Measurements from ENCODE around the gene FNDC1. TPM values are rescaled to one million over a fixed set of nuclear protein-coding genes. Genes with fewer than 3 reads are reported as not detected.

The FNDC1 gene
- total RNA-seq, 2 donors from 2014 or later = 0.09 to 0.51 TPM

- no peak for DNase-seq (ENCODE audit: low spot score)
- Histone ChIP-seq H3K27me3 (replicated peaks; ENCODE audit: insufficient read depth) (no peaks in the 10 kb centered on the region), H3K4me1 (replicated peaks) (no peaks in the 10 kb centered on the region), H3K36me3 (no peaks in the 10 kb centered on the region), H3K9me3 (no peaks in the 10 kb centered on the region), H3K4me3 (no peak overlapping the region), H3K27ac (no peak overlapping the region)
- intact Hi-C loops (cut with DNase I) = no loop called here
- TF ChIP-seq CTCF (IDR thresholded peaks at IDR 0.05) = no peak
- no peak for TF ChIP-seq POLR2A (IDR thresholded peaks at IDR 0.05)
- no peak for TF ChIP-seq POLR2AphosphoS5 (IDR thresholded peaks at IDR 0.05)
- 57% methylated on average over 17 of the region's 17 CpGs for WGBS
Observed at GRCh38 chr6:159217595-159218275, 48.5 kb downstream of the FNDC1 start.

- intact Hi-C loops (cut with DNase I) = no loop called here
- Histone ChIP-seq H3K27ac (no peak overlapping the region), H3K9me3 (no peaks in the 10 kb centered on the region), H3K36me3 (no peaks in the 10 kb centered on the region), H3K27me3 (replicated peaks; ENCODE audit: insufficient read depth) (no peaks in the 10 kb centered on the region), H3K4me1 (replicated peaks) (no peaks in the 10 kb centered on the region), H3K4me3 (no peak overlapping the region)
- 51% methylated on average over 5 of the region's 5 CpGs for WGBS
- TF ChIP-seq POLR2A (IDR thresholded peaks at IDR 0.05) (no peak), POLR2AphosphoS5 (IDR thresholded peaks at IDR 0.05) (no peak), CTCF (IDR thresholded peaks at IDR 0.05) (no peak)
- DNase-seq (ENCODE audit: low spot score) = no peak
Observed at GRCh38 chr6:159220093-159220492, 50.9 kb downstream of the FNDC1 start.

GRCh38 chr6:159221486-159222170 lies 52.4 kb downstream of the FNDC1 start:
- TF ChIP-seq POLR2A (IDR thresholded peaks at IDR 0.05) (no peak), POLR2AphosphoS5 (IDR thresholded peaks at IDR 0.05) (no peak), CTCF (IDR thresholded peaks at IDR 0.05) (no peak)
- Histone ChIP-seq H3K27me3 (replicated peaks; ENCODE audit: insufficient read depth) (no peaks in the 10 kb centered on the region), H3K4me3 (no peak overlapping the region), H3K9me3 (no peaks in the 10 kb centered on the region), H3K4me1 (replicated peaks) (no peaks in the 10 kb centered on the region), H3K27ac (no peak overlapping the region), H3K36me3 (no peaks in the 10 kb centered on the region)
- WGBS = 45% methylated on average over 12 of the region's 12 CpGs
- DNase-seq (ENCODE audit: low spot score) = no peak
- intact Hi-C loops (cut with DNase I) = no loop called here

GRCh38 chr6:159224452-159224851 lies 55.3 kb downstream of the FNDC1 start:
- H3K4me3 ChIP-seq = no peak overlapping the region
- H3K4me1 ChIP-seq (replicated peaks) = no peaks in the 10 kb centered on the region
- TF ChIP-seq POLR2A (IDR thresholded peaks at IDR 0.05) = no peak
- no peak for TF ChIP-seq POLR2AphosphoS5 (IDR thresholded peaks at IDR 0.05)
- intact Hi-C loops (cut with DNase I) = no loop called here
- no peaks in the 10 kb centered on the region for H3K27me3 ChIP-seq (replicated peaks; ENCODE audit: insufficient read depth)
- DNase-seq (ENCODE audit: low spot score) = no peak
- WGBS = 48% methylated on average over 2 of the region's 2 CpGs
- no peak overlapping the region for H3K27ac ChIP-seq
- H3K36me3 ChIP-seq = no peaks in the 10 kb centered on the region
- no peaks in the 10 kb centered on the region for H3K9me3 ChIP-seq

GRCh38 chr6:159229651-159230051 lies 60.5 kb downstream of the FNDC1 start:
- no peak overlapping the region for H3K27ac ChIP-seq
- DNase-seq (ENCODE audit: low spot score) = no peak
- peaks cover 3% of the 10 kb centered on the region for H3K27me3 ChIP-seq (replicated peaks; ENCODE audit: insufficient read depth)
- WGBS = 67% methylated on average over 8 of the region's 8 CpGs
- no peak overlapping the region for H3K4me3 ChIP-seq
- H3K9me3 ChIP-seq = no peaks in the 10 kb centered on the region
- H3K36me3 ChIP-seq = no peaks in the 10 kb centered on the region
- TF ChIP-seq POLR2AphosphoS5 (IDR thresholded peaks at IDR 0.05) = no peak
- no peak for TF ChIP-seq POLR2A (IDR thresholded peaks at IDR 0.05)
- TF ChIP-seq CTCF (IDR thresholded peaks at IDR 0.05) = no peak
- intact Hi-C loops (cut with DNase I) = no loop called here
- H3K4me1 ChIP-seq (replicated peaks) = no peaks in the 10 kb centered on the region
